ENCODE measurements around the gene ZNF488. TPM values are rescaled to one million over a fixed set of nuclear protein-coding genes. Genes with fewer than 3 reads are reported as not detected.
A peak's percentile ranks its signal among the peaks of the same experiment; 100 is the strongest.

Gene ZNF488
- total RNA-seq, 1 experiment from 2014 or later = 11.8 TPM

GRCh38 chr10:47354165-47354564 is 29.9 kb downstream of the ZNF488 start:
- ATAC-seq (peak; percentile 81), DNase-seq (ENCODE audit: low read depth, low spot score) (no peak)
- ChIA-PET CTCF (no interaction called here), POLR2A (no interaction called here)
- no TSS peak for BruUV-seq (replicated peaks)
- Histone ChIP-seq H3K4me1 (ENCODE audit: control insufficient read depth, insufficient read depth, low read length) (no peaks in the 10 kb centered on the region), H3K9me3 (ENCODE audit: control insufficient read depth, insufficient read depth, low read depth, low read length) (no peaks in the 10 kb centered on the region), H3K27me3 (ENCODE audit: control insufficient read depth, insufficient read depth, low read length) (no peaks in the 10 kb centered on the region), H3K36me3 (ENCODE audit: control insufficient read depth, insufficient read depth, low read length) (no peaks in the 10 kb centered on the region), H3K27ac (ENCODE audit: low read length) (no peak overlapping the region), H3K4me3 (ENCODE audit: low read depth in 2 of 2, low read length in 2 of 2) (no peak overlapping the region)
- no peak for TF ChIP-seq SIN3A (IDR thresholded peaks at IDR 0.05; ENCODE audit: borderline replicate concordance, insufficient read depth, low read depth, low read length)
- TF ChIP-seq TCF7L2 (IDR thresholded peaks at IDR 0.05; ENCODE audit: low read depth, low read length) = no peak
- no peak; the same call in 1 of the 2 replicates for TF ChIP-seq CTCF (IDR thresholded peaks at IDR 0.05)
- no peak for TF ChIP-seq POLR2AphosphoS5 (IDR thresholded peaks at IDR 0.05; ENCODE audit: low read depth, low read length)
- no peak for TF ChIP-seq REST (IDR thresholded peaks at IDR 0.05; ENCODE audit: insufficient read depth in 1 of 2, low read depth in 2 of 2, low read length in 1 of 2)
- intact Hi-C loops (cut with micrococcal nuclease; ENCODE audit: unreplicated experiment) (no loop called here), in situ Hi-C loops (cut with HindIII; ENCODE audit: low pct_unique_long_range_greater_than_20kb, low sequenced_read_pairs) (no loop called here)

- Histone ChIP-seq H3K9me3 (ENCODE audit: control insufficient read depth, insufficient read depth, low read depth, low read length) (no peaks in the 10 kb centered on the region), H3K27me3 (ENCODE audit: control insufficient read depth, insufficient read depth, low read length) (no peaks in the 10 kb centered on the region), H3K4me3 (ENCODE audit: low read depth in 2 of 2, low read length in 2 of 2) (no peak overlapping the region), H3K27ac (ENCODE audit: low read length) (no peak overlapping the region), H3K4me1 (ENCODE audit: control insufficient read depth, insufficient read depth, low read length) (no peaks in the 10 kb centered on the region), H3K36me3 (ENCODE audit: control insufficient read depth, insufficient read depth, low read length) (no peaks in the 10 kb centered on the region)
- CTCF ChIA-PET = no interaction called here
- in situ Hi-C loops (cut with HindIII; ENCODE audit: low pct_unique_long_range_greater_than_20kb, low sequenced_read_pairs) = no loop called here
- intact Hi-C loops (cut with micrococcal nuclease; ENCODE audit: unreplicated experiment) = no loop called here
- ATAC-seq (no peak), DNase-seq (ENCODE audit: low read depth, low spot score) (no peak)
- BruUV-seq (replicated peaks) = no TSS peak
- POLR2A ChIA-PET = no interaction called here
- TF ChIP-seq POLR2AphosphoS5 (IDR thresholded peaks at IDR 0.05; ENCODE audit: low read depth, low read length) = no peak
Measured at GRCh38 chr10:47353351-47353750, 30.7 kb downstream of the ZNF488 start.

- H3K4me3 ChIP-seq (ENCODE audit: low read depth in 2 of 2, low read length in 2 of 2) = no peak overlapping the region
- ATAC-seq (no peak), DNase-seq (ENCODE audit: low read depth, low spot score) (no peak)
- TF ChIP-seq REST (IDR thresholded peaks at IDR 0.05; ENCODE audit: insufficient read depth in 1 of 2, low read depth in 2 of 2, low read length in 1 of 2) (no peak), POLR2AphosphoS5 (IDR thresholded peaks at IDR 0.05; ENCODE audit: low read depth, low read length) (no peak), TCF7L2 (IDR thresholded peaks at IDR 0.05; ENCODE audit: low read depth, low read length) (no peak), SIN3A (IDR thresholded peaks at IDR 0.05; ENCODE audit: borderline replicate concordance, insufficient read depth, low read depth, low read length) (no peak), CTCF (IDR thresholded peaks at IDR 0.05) (no peak)
- no TSS peak for BruUV-seq (replicated peaks)
- no peaks in the 10 kb centered on the region for H3K4me1 ChIP-seq (ENCODE audit: control insufficient read depth, insufficient read depth, low read length)
- in situ Hi-C loops (cut with HindIII; ENCODE audit: low pct_unique_long_range_greater_than_20kb, low sequenced_read_pairs) = no loop called here
- H3K36me3 ChIP-seq (ENCODE audit: control insufficient read depth, insufficient read depth, low read length) = no peaks in the 10 kb centered on the region
- ChIA-PET POLR2A (no interaction called here), CTCF (no interaction called here)
- no peaks in the 10 kb centered on the region for H3K9me3 ChIP-seq (ENCODE audit: control insufficient read depth, insufficient read depth, low read depth, low read length)
- H3K27ac ChIP-seq (ENCODE audit: low read length) = no peak overlapping the region
- no peaks in the 10 kb centered on the region for H3K27me3 ChIP-seq (ENCODE audit: control insufficient read depth, insufficient read depth, low read length)
- intact Hi-C loops (cut with micrococcal nuclease; ENCODE audit: unreplicated experiment) = no loop called here
Measured at GRCh38 chr10:47351899-47352815, 31.9 kb downstream of the ZNF488 start.
